ENCODE results near the gene CTSH. TPM values are rescaled to one million over a fixed set of nuclear protein-coding genes. Genes with fewer than 3 reads are reported as not detected.
A peak's percentile ranks its signal among the peaks of the same experiment; 100 is the strongest.

Gene CTSH
- total and polyA plus RNA-seq, 2 experiments from 2014 or later, result 19.7 to 19.9 TPM

GRCh38 chr15:78968114-78968513 lies 23.3 kb upstream of the CTSH start:
- Histone ChIP-seq H3K4me2 (peak overlapping the region; percentile 72; the same call in 1 of the 2 replicates), H3K27ac (ENCODE audit: low read depth) (no peak overlapping the region), H3K79me2 (replicated peaks; ENCODE audit: insufficient read depth) (no peaks in the 10 kb centered on the region), H3K4me3 (no peak overlapping the region), H3K36me3 (ENCODE audit: insufficient read depth) (no peaks in the 10 kb centered on the region), H3K4me1 (ENCODE audit: insufficient read depth) (peaks cover 22% of the 10 kb centered on the region), H3K9me2 (ENCODE audit: insufficient read depth) (no peaks in the 10 kb centered on the region; the same call in 1 of the 2 replicates), H2AFZ (no peak overlapping the region), H4K20me1 (replicated peaks; ENCODE audit: insufficient read depth) (no peaks in the 10 kb centered on the region), H3F3A (replicated peaks; ENCODE audit: low read depth) (no peaks in the 10 kb centered on the region), H3K27me3 (ENCODE audit: insufficient read depth) (no peaks in the 10 kb centered on the region)
- peaks cover 36% of the 10 kb centered on the region for H3K4me1 Mint-ChIP-seq
- no peaks in the 10 kb centered on the region for H3K36me3 Mint-ChIP-seq (ENCODE audit: low read depth)
- no peak for DNase-seq (ENCODE audit: low spot score)
- no peak for TF ChIP-seq NANOG (IDR thresholded peaks at IDR 0.05; ENCODE audit: borderline replicate concordance)
- TF ChIP-seq REST (IDR thresholded peaks at IDR 0.05; ENCODE audit: unreplicated experiment), result no peak
- no peak for TF ChIP-seq ZNF114 (CRISPR knock-in tag; IDR thresholded peaks at IDR 0.05)
- TF ChIP-seq CTCF (conservative IDR thresholded peaks at IDR 0.05; ENCODE audit: low read depth in 2 of 2), result no peak
- TF ChIP-seq, protein P1, sequence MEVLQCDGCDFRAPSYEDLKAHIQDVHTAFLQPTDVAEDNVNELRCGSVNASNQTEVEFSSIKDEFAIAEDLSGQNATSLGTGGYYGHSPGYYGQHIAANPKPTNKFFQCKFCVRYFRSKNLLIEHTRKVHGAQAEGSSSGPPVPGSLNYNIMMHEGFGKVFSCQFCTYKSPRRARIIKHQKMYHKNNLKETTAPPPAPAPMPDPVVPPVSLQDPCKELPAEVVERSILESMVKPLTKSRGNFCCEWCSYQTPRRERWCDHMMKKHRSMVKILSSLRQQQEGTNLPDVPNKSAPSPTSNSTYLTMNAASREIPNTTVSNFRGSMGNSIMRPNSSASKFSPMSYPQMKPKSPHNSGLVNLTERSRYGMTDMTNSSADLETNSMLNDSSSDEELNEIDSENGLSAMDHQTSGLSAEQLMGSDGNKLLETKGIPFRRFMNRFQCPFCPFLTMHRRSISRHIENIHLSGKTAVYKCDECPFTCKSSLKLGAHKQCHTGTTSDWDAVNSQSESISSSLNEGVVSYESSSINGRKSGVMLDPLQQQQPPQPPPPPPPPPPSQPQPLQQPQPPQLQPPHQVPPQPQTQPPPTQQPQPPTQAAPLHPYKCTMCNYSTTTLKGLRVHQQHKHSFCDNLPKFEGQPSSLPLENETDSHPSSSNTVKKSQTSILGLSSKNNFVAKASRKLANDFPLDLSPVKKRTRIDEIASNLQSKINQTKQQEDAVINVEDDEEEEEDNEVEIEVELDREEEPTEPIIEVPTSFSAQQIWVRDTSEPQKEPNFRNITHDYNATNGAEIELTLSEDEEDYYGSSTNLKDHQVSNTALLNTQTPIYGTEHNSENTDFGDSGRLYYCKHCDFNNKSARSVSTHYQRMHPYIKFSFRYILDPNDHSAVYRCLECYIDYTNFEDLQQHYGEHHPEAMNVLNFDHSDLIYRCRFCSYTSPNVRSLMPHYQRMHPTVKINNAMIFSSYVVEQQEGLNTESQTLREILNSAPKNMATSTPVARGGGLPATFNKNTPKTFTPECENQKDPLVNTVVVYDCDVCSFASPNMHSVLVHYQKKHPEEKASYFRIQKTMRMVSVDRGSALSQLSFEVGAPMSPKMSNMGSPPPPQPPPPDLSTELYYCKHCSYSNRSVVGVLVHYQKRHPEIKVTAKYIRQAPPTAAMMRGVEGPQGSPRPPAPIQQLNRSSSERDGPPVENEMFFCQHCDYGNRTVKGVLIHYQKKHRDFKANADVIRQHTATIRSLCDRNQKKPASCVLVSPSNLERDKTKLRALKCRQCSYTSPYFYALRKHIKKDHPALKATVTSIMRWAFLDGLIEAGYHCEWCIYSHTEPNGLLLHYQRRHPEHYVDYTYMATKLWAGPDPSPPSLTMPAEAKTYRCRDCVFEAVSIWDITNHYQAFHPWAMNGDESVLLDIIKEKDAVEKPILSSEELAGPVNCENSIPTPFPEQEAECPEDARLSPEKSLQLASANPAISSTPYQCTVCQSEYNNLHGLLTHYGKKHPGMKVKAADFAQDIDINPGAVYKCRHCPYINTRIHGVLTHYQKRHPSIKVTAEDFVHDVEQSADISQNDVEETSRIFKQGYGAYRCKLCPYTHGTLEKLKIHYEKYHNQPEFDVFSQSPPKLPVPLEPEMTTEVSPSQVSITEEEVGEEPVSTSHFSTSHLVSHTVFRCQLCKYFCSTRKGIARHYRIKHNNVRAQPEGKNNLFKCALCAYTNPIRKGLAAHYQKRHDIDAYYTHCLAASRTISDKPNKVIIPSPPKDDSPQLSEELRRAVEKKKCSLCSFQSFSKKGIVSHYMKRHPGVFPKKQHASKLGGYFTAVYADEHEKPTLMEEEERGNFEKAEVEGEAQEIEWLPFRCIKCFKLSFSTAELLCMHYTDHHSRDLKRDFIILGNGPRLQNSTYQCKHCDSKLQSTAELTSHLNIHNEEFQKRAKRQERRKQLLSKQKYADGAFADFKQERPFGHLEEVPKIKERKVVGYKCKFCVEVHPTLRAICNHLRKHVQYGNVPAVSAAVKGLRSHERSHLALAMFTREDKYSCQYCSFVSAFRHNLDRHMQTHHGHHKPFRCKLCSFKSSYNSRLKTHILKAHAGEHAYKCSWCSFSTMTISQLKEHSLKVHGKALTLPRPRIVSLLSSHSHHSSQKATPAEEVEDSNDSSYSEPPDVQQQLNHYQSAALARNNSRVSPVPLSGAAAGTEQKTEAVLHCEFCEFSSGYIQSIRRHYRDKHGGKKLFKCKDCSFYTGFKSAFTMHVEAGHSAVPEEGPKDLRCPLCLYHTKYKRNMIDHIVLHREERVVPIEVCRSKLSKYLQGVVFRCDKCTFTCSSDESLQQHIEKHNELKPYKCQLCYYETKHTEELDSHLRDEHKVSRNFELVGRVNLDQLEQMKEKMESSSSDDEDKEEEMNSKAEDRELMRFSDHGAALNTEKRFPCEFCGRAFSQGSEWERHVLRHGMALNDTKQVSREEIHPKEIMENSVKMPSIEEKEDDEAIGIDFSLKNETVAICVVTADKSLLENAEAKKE (CRISPR knock-in tag; IDR thresholded peaks at IDR 0.05), result no peak
- TF ChIP-seq, protein P2, sequence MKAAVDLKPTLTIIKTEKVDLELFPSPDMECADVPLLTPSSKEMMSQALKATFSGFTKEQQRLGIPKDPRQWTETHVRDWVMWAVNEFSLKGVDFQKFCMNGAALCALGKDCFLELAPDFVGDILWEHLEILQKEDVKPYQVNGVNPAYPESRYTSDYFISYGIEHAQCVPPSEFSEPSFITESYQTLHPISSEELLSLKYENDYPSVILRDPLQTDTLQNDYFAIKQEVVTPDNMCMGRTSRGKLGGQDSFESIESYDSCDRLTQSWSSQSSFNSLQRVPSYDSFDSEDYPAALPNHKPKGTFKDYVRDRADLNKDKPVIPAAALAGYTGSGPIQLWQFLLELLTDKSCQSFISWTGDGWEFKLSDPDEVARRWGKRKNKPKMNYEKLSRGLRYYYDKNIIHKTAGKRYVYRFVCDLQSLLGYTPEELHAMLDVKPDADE (IDR thresholded peaks at IDR 0.05), result no peak
- no peak for TF ChIP-seq EZH2phosphoT487 (IDR thresholded peaks at IDR 0.05; ENCODE audit: unreplicated experiment)
- TF ChIP-seq STAT1 (IDR thresholded peaks at IDR 0.05; ENCODE audit: unreplicated experiment), result no peak
- no peak for TF ChIP-seq EZH2 (IDR thresholded peaks at IDR 0.05; ENCODE audit: low read depth, unreplicated experiment)
- TF ChIP-seq POLR2AphosphoS5 (IDR thresholded peaks at IDR 0.05; ENCODE audit: low read depth), result no peak
- TF ChIP-seq CREB1 (CRISPR knock-in tag; IDR thresholded peaks at IDR 0.05; ENCODE audit: low read depth), result no peak
- no peak for TF ChIP-seq JUNB (IDR thresholded peaks at IDR 0.05; ENCODE audit: unreplicated experiment)
- no peak for TF ChIP-seq ZNF331 (CRISPR knock-in tag; IDR thresholded peaks at IDR 0.05; ENCODE audit: low read depth)
- no peak overlapping the region for H3K27ac Mint-ChIP-seq
- H3K9me3 Mint-ChIP-seq, result no peaks in the 10 kb centered on the region
- no peak for ATAC-seq
- no peak overlapping the region for H3K4me3 Mint-ChIP-seq
- peaks cover 6% of the 10 kb centered on the region for H3K27me3 Mint-ChIP-seq (ENCODE audit: insufficient read depth, low read depth, poor library complexity)
